Lung (tissue), 12 donors: ENCODE results near the gene GIGYF2. TPM values are rescaled to one million over a fixed set of nuclear protein-coding genes. Genes with fewer than 3 reads are reported as not detected.

Experiments
- ATAC-seq: fragments of 200-7000 bp; cut with Tn5 transposase; one replicate; pipeline ENCODE4 v1.9.1; 2020; ENCODE audit warnings: moderate number of reproducible peaks; ENCODE audit not compliant: insufficient read depth, low FRiP score
- DNase-seq, 3 donors: peaks; one replicate each; pipeline ENCODE4 v3.0.0-alpha.2; 2013 to 2017
- H3K27ac ChIP-seq, 2 donors: one replicate each; pipeline ENCODE4 v1.5.1; 2013; ENCODE audit warnings: mild to moderate bottlenecking in 2 of 2, moderate library complexity in 2 of 2, control low read depth in 1 of 2, inconsistent platforms in 1 of 2, low read depth in 1 of 2, low read length in 1 of 2
- H3K27me3 ChIP-seq, 3 donors: one replicate each; pipeline ENCODE4 v1.5.1; 2013; ENCODE audit warnings: low read length in 2 of 3; ENCODE audit not compliant: control insufficient read depth in 3 of 3, insufficient read depth in 3 of 3
- H3K36me3 ChIP-seq, 4 donors: one replicate each; pipeline ENCODE4 v1.5.1; 2013; ENCODE audit warnings: low read length in 4 of 4, mild to moderate bottlenecking in 1 of 4, moderate library complexity in 1 of 4; ENCODE audit not compliant: control insufficient read depth in 4 of 4, insufficient read depth in 4 of 4
- H3K4me1 ChIP-seq, 5 donors: one replicate each; pipeline ENCODE4 v1.5.1; 2013; ENCODE audit warnings: low read length in 5 of 5, mild to moderate bottlenecking in 2 of 5, moderate library complexity in 1 of 5; ENCODE audit not compliant: control insufficient read depth in 5 of 5, insufficient read depth in 5 of 5
- H3K4me3 ChIP-seq: one replicate; pipeline ENCODE4 v1.5.1; 2013; ENCODE audit warnings: mild to moderate bottlenecking, control low read depth, moderate library complexity
- H3K9ac ChIP-seq, 2 donors: one replicate each; pipeline ENCODE4 v1.5.1; 2013; ENCODE audit warnings: low read length in 2 of 2, control low read depth in 1 of 2; ENCODE audit not compliant: insufficient read depth in 1 of 2
- H3K9me3 ChIP-seq, 4 donors: one replicate each; pipeline ENCODE4 v1.5.1; 2013; ENCODE audit warnings: low read length in 3 of 4, mild to moderate bottlenecking in 1 of 4, moderate library complexity in 1 of 4; ENCODE audit not compliant: control insufficient read depth in 4 of 4, insufficient read depth in 3 of 4
- CTCF ChIP-seq: IDR thresholded peaks from 2 replicates; pipeline ENCODE4 v1.5.1; 2012; ENCODE audit warnings: mild to moderate bottlenecking; ENCODE audit errors: control extremely low read depth, extremely low read depth
- WGBS, 2 donors: extraction: QIAGEN DNeasy Blood & Tissue Kit; methylation state at CpG; one replicate each; pipeline ENCODE4 v1.1.7; 2013; 5-methylcytosine and 5-hydroxymethylcytosine counted together
- polyA plus RNA-seq, 2 donors: library from polyadenylated mRNA; stranded (reverse); fragments of 200-250 nt; gene quantifications; one replicate each; pipeline ENCODE4 v1.2.1, GENCODE V29; 2013
- total RNA-seq, 2 donors: library from RNA; depleted of rRNA in 1 of 2; stranded (reverse); fragments of >200 nt in 1 of 2; gene quantifications; one replicate each; pipeline ENCODE4 v1.2.1, GENCODE V29; 2014 to 2021
- donor health status: control.
- donor health status: control.
- donor health status: Bipolar disorder and iron deficiency.
- donor health status: healthy.
- donor health status: DM: yes; HTN: yes; CAD: no.

GIGYF2 gene
- total and polyA plus RNA-seq, 4 donors: 15.9 to 145 (median 37.3) TPM

GRCh38 chr2:232852676-232853075, 155.5 kb downstream of the GIGYF2 start:
- DNase-seq: no peak
- Histone ChIP-seq H3K9ac (no peak overlapping the region), H3K27me3 (no peaks in the 10 kb centered on the region), H3K4me3 (no peak overlapping the region), H3K27ac (no peak overlapping the region), H3K36me3 (peaks cover 34 to 48% (median 40%) of the 10 kb centered on the region in 4 donors), H3K9me3 (no peaks in the 10 kb centered on the region), H3K4me1 (peaks cover 0 to 4% (median 0%) of the 10 kb centered on the region in 5 donors)
- TF ChIP-seq CTCF: no peak
- no peak for ATAC-seq
- 45 to 55% methylated on average over 2 of the region's 2 CpGs for WGBS, 2 donors

DNA sequence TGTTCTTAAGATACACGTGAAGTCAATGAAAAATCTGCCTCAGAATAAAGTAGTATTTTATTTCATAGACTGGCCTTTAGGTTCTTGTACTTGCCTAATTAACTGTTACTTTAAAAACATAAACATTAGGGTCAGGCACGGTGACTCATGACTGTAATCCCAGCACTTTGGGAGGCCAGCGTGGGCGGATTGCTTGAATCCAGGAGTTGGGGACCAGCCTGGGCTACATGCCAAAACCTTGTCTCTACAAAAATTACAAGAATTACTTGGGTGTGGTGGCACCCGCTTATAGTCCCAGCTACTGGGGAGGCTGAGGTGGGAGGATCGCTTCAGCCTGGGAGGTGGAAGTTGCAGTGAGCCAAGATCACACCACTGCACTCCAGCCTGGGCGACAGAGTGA, 157.0 kb downstream of the GIGYF2 start:
- ATAC-seq (peak; percentile 58), DNase-seq (peak in 2 of 3 donors; percentile 38 to 42)
- Histone ChIP-seq H3K27ac (no peak overlapping the region), H3K4me3 (no peak overlapping the region), H3K4me1 (peaks cover 0 to 4% (median 0%) of the 10 kb centered on the region in 5 donors), H3K27me3 (no peaks in the 10 kb centered on the region), H3K9me3 (no peaks in the 10 kb centered on the region), H3K9ac (no peak overlapping the region), H3K36me3 (peaks cover 37 to 47% (median 42%) of the 10 kb centered on the region in 4 donors)
- 45 to 69% methylated on average over 7 of the region's 7 CpGs for WGBS, 2 donors
- TF ChIP-seq CTCF: no peak

DNA sequence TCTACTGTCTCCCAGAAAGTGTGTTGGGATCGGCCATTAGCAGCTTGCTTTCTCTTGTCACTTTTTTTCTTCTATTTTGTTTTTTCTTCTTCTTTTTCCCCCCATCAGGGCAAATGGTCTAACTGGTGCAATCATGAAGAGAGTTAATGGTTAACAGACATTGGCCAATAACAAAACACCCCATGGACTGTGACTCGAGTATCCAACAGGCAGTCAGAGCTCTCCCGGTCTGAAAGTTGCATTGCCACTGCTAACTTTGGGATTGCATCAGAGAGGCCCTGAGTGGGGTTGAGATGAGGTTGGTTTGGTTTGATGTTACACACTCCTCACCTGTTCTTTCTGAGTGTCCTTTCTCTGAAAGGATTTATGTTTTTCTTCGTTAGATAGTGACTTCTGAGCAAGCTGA, 160.0 kb downstream of the GIGYF2 start:
- no peak for TF ChIP-seq CTCF
- 67 to 78% methylated on average over 4 of the region's 4 CpGs for WGBS, 2 donors
- Histone ChIP-seq H3K27ac (no peak overlapping the region), H3K36me3 (peaks cover 35 to 36% (median 35%) of the 10 kb centered on the region in 4 donors), H3K27me3 (no peaks in the 10 kb centered on the region), H3K9ac (no peak overlapping the region), H3K4me1 (peaks cover 0 to 4% (median 0%) of the 10 kb centered on the region in 5 donors), H3K9me3 (no peaks in the 10 kb centered on the region), H3K4me3 (no peak overlapping the region)
- DNase-seq: no peak
- ATAC-seq: no peak

DNA sequence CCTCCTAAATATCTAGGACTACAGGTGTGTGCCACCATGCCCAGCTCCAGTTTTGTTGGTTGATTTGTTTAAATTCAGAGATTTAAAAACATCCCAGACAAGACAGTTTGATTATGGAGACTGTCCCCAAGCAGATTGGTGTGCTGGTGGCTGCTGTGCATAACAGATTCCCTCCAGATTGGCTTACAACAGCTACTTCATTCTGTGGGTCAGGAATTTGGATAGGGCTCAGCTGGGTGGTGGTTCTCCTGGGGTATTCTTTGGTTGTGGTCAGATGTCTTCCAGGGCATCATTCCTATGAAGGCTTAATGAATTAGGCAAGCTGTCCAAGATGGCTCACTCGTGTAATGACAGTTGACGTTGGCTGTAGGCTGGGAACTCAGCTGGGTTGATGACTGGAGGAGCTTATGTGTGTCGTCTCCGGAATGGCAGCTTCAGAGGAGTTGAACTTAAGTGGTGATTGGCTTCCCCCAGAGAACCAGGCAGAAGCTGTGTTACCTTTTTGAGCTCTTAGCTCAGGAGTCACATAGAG, 162.3 kb downstream of the GIGYF2 start:
- H3K27me3 ChIP-seq: no peaks in the 10 kb centered on the region
- H3K9me3 ChIP-seq: no peaks in the 10 kb centered on the region
- no peaks in the 10 kb centered on the region for H3K4me1 ChIP-seq
- 92 to 98% methylated on average over 4 of the region's 4 CpGs for WGBS, 2 donors
- H3K27ac ChIP-seq: no peak overlapping the region
- H3K9ac ChIP-seq: no peak overlapping the region
- H3K36me3 ChIP-seq: peaks cover 30 to 36% (median 36%) of the 10 kb centered on the region in 4 donors
- no peak for DNase-seq
- H3K4me3 ChIP-seq: no peak overlapping the region
- no peak for ATAC-seq
- TF ChIP-seq CTCF: no peak
